HS-27A (cell line): Measurements from ENCODE around the gene SLC2A1.
"Not testable (repeated sequence)": the region's sequence is repeated elsewhere in the genome, so short reads cannot be mapped to it uniquely, and the experiment has no call there.

Experiments used
- DNase-seq: peaks from one replicate; pipeline ENCODE4 v3.0.0-alpha.2; 2012; ENCODE audit warnings: low read depth, missing footprints

SLC2A1 gene

GRCh38 chr1:42929434-42930177 lies 29.1 kb downstream of the SLC2A1 start:
- no peak for DNase-seq

GRCh38 chr1:42928859-42929258 lies 29.8 kb downstream of the SLC2A1 start:
- DNase-seq = no peak

- DNase-seq = no peak
These were observed 30.7 kb downstream of the SLC2A1 start for GRCh38 chr1:42927920-42928505.

DNA sequence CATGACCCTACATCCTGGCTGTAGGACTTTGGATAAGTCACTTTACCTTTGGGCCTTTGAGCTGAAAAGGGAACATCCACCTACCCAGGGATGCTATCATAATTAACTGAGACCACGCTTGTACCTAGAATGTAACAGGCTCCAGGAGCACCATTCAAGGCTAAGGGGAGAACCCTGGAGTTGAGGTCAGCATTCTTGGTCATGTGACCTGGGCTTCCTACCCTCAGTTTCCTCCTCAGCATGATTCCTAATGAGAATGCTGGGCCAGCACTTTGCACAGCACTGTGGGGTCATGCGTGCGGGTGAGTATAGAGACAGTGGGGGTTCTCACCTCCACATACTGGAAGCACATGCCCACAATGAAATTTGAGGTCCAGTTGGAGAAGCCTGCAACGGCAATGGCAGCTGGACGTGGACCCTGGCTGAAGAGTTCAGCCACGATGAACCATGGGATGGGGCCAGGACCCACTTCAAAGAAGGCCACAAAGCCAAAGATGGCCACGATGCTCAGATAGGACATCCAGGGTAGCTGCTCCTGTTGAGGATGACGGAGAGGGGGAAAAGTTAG lies 31.3 kb downstream of the SLC2A1 start:
- DNase-seq = no peak

GRCh38 chr1:42926879-42927242 lies 31.8 kb downstream of the SLC2A1 start:
- DNase-seq = no peak

GRCh38 chr1:42926235-42926878 lies 32.3 kb downstream of the SLC2A1 start:
- no peak for DNase-seq

DNA sequence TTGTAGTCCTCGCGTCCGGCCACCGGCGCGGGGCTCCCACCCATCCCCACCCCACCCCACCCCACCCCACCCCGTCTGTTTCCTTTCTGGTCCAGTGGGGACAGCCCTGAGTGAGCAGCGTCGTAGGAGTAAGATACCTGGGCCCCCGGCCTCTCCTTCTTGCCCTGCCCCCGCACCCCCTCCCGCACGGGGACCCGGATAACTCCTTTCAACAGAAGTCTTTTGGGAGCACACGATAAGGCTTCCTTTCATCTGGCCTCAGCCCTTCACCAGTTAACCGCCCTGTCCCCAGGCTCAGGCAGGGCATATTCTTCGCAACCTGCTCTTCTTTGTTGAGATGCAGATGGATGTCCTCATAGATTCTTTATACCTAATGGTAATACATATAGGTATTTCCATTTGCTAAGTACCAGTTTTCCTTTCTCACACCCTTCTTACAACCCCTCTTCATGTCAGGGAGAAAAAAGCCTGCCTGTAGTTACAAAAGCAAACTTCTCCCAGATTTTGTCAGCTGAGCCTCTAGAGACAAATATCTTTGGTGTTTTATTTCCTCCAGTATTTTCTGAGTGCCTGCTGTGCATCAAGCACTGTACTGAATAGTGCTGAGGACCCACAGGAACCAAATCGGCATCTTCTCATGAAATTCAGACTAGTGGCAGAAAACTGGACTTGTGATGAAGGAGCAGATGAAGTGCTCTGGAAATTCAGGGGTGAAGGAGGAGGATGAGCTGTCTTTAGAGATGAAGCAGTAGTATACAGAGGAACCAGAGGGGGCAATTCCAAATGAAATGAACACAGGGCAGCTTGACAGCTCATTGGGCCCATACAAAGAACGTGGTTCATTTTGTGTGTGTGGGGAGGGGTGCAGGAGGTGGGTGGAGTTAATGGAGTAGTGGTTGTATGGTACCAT lies 33.6 kb downstream of the SLC2A1 start:
- no peak for DNase-seq

DNA sequence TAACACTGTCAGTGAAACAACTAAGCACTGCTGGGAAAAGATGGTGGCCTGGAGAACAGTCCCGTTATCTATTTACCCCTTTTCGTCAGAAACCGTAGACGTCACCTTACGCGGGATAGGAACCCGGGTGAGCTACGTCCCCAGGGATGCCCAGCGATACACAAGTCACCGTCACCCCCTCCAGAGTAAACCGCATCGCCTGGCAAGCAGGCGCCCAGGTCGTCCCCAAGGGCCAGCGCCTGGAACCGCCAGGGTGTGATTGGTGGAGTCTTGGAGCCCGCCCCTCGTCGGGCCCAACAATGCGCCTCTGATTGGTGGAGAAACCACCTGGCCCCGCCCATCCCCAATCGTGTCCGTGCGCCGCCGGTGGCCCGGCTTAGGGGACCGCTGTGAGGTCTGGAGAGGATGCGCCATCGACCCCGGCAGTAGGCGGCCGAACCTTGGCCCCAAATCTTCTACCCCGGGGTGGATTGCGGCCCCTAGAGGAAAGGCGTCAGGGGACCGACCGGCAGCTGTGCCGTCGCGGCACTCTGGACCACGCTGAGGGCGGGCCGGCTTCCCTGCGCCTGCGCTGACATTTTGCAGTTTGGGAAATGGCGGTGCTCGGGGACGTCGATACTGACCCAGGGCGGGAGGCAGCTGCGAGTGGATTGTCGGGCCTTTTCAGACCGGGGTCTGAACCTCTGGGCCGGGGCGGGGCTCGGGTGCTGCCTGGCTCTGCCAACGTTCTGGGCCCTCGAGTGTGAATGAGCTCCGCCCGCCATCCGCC lies 34.4 kb downstream of the SLC2A1 start:
- peak; percentile 91 for DNase-seq

DNA sequence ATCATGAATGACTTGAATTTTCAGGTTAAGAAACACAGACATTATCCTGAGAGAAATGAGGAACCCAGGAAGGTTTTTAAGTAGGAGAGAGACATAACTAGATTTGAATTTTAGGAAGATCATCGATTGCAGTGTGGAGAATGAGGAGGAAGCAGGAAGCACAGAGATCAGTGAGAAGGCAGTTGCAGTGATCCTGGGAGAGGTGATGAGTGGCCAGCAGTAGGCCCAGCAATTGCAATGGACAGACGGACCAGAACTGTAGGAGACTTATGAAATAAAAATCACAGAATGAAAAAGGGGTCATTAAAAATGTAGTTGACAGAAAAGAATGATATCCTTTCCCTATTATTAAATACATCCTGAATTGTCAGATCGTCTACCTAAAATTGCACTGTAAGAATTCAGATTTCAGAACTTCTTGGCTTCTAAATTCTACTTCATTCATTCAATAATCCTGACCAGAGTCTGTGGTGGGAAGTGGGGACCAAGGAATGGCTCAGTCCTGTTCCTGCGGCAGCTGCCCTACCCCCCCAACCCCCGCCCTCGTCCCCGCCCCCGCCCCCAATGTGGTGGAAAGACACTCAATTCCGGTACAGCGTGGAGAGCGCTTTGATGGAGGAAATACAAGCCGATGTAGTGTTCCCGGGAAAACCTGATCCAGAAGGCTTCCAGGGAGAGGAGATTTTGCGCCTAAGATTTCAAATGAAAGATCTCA lies 35.1 kb downstream of the SLC2A1 start:
- DNase-seq = no peak

DNA sequence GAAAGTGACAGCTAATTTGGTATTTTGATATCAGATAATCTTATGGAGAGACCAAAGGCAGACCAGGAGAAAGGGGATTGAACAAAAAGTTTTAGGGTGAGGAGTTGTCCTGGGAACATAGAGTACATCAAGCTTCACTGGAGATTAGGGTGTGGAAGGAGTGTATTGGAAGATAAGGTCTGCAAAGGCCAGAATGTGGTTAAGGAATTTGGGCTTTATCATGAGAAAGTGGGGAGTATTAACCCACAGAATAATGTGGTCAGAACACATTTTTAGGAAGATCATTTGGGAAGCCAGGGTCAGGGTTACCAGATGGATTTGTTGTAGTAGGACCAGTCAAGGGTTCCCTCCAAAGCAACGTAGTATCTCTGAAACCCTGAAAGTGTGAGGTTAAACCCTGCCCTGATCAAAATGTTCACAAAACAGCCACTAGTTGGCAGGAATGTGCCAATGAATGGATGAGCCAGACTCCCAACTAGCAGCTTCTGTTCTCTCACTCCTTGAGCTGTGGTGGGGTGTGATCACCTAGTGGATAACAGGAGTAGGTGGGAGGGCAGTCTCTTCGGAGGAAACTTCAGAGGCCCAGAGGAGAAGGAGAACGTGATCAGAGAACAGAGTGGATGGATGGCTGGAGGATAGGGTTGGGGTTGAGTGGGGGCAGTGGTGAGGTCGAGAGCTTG lies 35.8 kb downstream of the SLC2A1 start:
- peak; percentile 71 for DNase-seq

GRCh38 chr1:42921769-42922168 lies 36.9 kb downstream of the SLC2A1 start:
- no peak for DNase-seq

GRCh38 chr1:42919651-42920050 lies 39.0 kb downstream of the SLC2A1 start:
- not testable (repeated sequence) for DNase-seq

DNA sequence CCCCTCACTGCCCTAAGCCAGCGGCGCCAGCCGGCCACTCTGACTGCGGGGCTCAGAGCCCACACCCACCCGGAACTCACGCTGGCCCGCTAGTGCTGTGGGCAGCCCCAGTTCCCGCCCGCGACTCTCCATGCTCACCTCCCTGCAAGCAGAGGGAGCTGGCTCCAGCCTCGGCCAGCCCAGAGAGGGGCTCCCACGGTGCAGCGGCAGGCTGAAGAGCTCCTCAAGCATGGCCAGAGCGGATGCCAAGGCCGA lies 41.5 kb downstream of the SLC2A1 start:
- no peak for DNase-seq

- no peak for DNase-seq
These were observed 43.2 kb downstream of the SLC2A1 start for GRCh38 chr1:42915456-42915855.

- DNase-seq = no peak
These were observed 44.5 kb downstream of the SLC2A1 start for GRCh38 chr1:42914092-42914627.

DNA sequence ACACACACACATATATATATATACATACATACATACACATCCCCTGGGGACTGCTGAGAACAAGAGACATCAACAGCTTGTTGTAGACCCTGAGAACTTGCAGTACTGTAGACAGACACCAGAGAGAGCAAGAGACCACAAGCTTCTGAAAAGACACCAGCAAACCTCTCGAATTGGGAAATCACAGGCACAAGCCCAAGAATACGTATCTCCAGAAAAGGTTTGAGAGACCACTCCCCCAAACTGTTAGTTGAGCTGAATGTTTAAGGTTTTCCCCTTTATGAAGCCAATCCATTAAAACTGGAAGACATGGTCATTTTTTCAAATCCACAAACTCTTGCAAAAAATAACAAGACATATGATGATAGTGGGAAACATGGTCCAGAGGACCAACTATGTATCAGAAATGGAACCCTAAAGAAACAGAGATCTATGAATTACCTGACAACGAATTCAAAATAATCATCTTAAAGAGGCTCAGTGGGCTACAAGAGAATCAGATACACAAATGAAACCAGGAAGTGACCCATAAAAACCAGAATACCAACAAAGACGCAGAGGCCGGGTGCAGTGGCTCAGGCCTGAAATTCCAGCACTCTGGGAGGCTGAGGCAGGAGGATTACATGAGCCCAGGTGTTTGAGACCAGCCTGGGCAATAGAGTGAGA lies 45.1 kb downstream of the SLC2A1 start:
- no peak for DNase-seq

- no peak for DNase-seq
These were observed 47.7 kb downstream of the SLC2A1 start for GRCh38 chr1:42910985-42911384.

GRCh38 chr1:42908046-42908445 lies 50.6 kb downstream of the SLC2A1 start:
- no peak for DNase-seq

DNA sequence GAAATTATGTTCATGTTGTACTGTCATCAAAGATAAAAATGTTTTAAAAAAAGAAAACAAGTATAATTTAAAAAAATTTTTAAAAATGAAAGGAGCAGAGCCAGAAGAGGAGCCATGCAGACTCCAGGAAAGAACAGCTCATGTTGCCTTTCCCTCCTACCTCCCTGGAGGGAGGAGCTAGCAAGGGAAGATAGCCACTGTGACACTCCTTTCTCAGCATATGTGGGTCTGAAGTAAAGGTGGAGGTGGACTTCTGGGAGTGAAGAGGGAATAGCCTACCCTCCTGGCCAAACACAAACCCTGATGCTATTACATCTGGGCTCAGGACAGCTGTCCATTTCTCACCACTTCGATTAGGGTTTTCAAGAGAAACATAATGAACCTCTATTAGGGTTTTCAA lies 54.2 kb downstream of the SLC2A1 start:
- no peak for DNase-seq

GRCh38 chr1:42899960-42900359 lies 58.7 kb downstream of the SLC2A1 start:
- not testable (repeated sequence) for DNase-seq
